Mammary epithelial cell (primary cell): ENCODE measurements around the gene CCDC13.

Experiments
- CTCF ChIP-seq, 2 donors: IDR thresholded peaks in 1 of 2; conservative IDR thresholded peaks in 1 of 2; 2 replicates each; pipeline ENCODE4 v1.5.1; 2011 to 2012; ENCODE audit warnings: inconsistent platforms in 2 of 2, low read length in 2 of 2, mild to moderate bottlenecking in 2 of 2, control low read depth in 1 of 2, low read depth in 1 of 2; ENCODE audit not compliant: insufficient read depth in 1 of 2; ENCODE audit errors: extremely low read depth in 1 of 2
- EZH2 ChIP-seq: IDR thresholded peaks from 2 replicates; pipeline ENCODE4 v1.6.1; 2012; ENCODE audit warnings: low read length, inconsistent platforms, borderline replicate concordance

- TF ChIP-seq CTCF (conservative IDR thresholded peaks at IDR 0.05 in 1 of 2, IDR thresholded peaks at IDR 0.05 in 1 of 2; ENCODE audit: extremely low read depth in 1 of 2, insufficient read depth in 1 of 2, low read depth in 1 of 2, low read length in 2 of 2) (no peak), EZH2 (no peak)
These were observed 3.4 kb downstream of the CCDC13 start for GRCh38 chr3:42769477-42770131.
